ENCODE data around the gene ERLEC1.
"Not testable (repeated sequence)": the region's sequence is repeated elsewhere in the genome, so short reads cannot be mapped to it uniquely, and the experiment has no call there.

ERLEC1 gene

DNA sequence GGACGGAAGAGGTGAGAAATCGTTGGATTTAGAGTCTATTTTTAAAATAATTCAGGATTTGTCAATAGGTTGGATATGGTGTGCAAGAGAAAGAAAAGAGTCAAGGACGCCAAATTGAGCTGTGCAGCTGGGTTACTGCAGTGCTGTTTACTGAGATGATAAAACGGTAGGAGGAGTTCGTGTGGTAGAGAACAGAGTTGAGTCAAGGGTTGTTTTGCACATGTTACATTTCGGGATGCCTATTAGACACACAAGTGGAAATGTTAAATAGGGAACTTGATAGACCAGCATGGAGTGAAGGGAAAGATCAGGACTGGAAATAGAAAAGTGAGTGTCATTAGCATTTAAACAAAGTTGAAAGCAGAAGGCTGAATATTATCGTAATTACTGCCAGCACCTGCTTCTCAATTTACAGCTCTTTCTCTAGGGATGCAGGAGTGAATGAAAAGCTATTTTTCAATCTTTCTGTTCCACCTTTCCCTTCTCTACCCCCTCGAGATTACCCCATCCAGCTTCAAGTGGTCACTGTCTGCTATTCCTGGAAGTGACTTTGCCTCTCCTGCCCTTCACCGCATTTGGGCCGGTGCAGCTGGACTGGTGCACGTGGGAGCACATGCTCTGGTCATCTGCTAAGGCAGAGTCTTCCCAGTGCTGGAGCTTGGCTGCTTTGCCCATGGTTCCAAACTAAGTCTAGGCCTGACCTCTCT is 42.6 kb downstream of the ERLEC1 start:
- Histone ChIP-seq H3K9me3 (ENCODE audit: control insufficient read depth in 2 of 2, low read length in 2 of 2) (peaks cover 0 to 7% of the 10 kb centered on the region in 2 donors), H3K27me3 (ENCODE audit: control insufficient read depth in 1 of 2, insufficient read depth in 2 of 2, low read length in 2 of 2) (no peaks in the 10 kb centered on the region), H3K36me3 (ENCODE audit: control insufficient read depth in 2 of 2, insufficient read depth in 2 of 2, low read length in 2 of 2) (peaks cover 0 to 2% of the 10 kb centered on the region in 2 donors), H3K9ac (ENCODE audit: low read length in 2 of 2) (no peak overlapping the region), H3K27ac (ENCODE audit: low read length) (no peak overlapping the region), H3K4me1 (ENCODE audit: control insufficient read depth, insufficient read depth, low read length) (no peaks in the 10 kb centered on the region), H3K4me3 (ENCODE audit: low read length in 2 of 2) (no peak overlapping the region)

DNA sequence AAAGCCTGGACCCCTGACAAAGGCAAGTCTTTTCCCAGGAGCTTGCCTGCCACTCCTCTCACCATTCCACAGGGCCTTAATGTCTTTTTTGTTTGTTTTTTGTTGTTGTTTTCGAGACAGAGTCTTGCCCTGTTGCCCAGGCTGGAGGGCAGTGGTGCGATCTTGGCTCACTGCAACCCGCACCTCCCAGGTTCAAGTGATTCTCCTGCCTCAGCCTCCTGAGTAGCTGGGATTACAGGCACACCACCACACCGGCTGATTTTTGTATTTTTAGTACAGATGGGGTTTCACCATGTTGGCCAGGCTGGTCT is 43.1 kb downstream of the ERLEC1 start:
- not testable (repeated sequence) for H3K4me1 ChIP-seq (ENCODE audit: control insufficient read depth, insufficient read depth, low read length); H3K9ac ChIP-seq (ENCODE audit: low read length in 2 of 2); H3K4me3 ChIP-seq (ENCODE audit: low read length in 2 of 2); H3K27me3 ChIP-seq (ENCODE audit: control insufficient read depth in 1 of 2, insufficient read depth in 2 of 2, low read length in 2 of 2); H3K27ac ChIP-seq (ENCODE audit: low read length); H3K36me3 ChIP-seq (ENCODE audit: control insufficient read depth in 2 of 2, insufficient read depth in 2 of 2, low read length in 2 of 2); H3K9me3 ChIP-seq (ENCODE audit: control insufficient read depth in 2 of 2, low read length in 2 of 2)

DNA sequence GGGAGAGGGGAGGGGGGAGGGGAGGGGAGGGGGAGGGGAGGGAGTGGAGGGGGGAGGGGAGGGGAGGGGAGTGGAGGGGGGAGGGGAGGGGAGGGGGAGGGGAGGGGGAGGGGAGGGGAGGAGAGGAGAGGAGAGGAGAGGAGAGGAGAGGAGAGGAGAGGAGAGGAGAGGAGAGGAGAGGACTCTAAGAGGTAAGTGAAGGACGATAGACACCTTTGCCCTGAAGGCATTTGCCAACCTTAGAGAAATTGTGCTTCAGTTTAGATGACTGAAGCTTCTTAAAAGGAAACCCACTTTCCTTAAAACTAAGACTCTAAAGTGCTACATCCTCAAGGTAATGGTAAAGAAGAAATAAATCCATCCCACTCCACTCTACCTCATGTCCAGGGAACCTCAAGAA is 53.7 kb downstream of the ERLEC1 start:
- Histone ChIP-seq H3K27ac (ENCODE audit: low read length) (no peak overlapping the region), H3K4me3 (ENCODE audit: low read length in 2 of 2) (no peak overlapping the region), H3K4me1 (ENCODE audit: control insufficient read depth, insufficient read depth, low read length) (no peaks in the 10 kb centered on the region)

DNA sequence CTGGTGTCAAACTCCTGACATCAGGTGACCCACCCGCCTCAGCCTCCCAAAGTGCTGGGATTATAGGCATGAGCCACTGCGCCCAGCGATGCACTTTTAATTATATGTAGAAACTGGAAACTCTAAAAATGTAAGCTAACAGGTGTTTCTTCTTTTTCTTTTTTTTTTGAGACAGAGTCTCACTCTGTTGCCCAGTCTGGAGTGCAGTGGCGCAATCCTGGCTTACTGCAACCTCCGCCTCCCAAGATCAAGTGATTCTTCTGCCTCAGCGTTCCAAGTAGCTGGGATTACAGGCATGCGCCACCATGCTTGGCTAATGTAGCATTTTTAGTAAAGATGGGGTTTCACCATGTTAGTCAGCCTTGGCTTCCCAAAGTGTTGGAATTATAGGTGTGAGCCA is 54.8 kb downstream of the ERLEC1 start:
- not testable (repeated sequence) for H3K4me1 ChIP-seq (ENCODE audit: control insufficient read depth, insufficient read depth, low read length); H3K9ac ChIP-seq (ENCODE audit: low read length in 2 of 2); H3K9me3 ChIP-seq (ENCODE audit: control insufficient read depth in 2 of 2, low read length in 2 of 2); H3K27me3 ChIP-seq (ENCODE audit: control insufficient read depth in 1 of 2, insufficient read depth in 2 of 2, low read length in 2 of 2); H3K27ac ChIP-seq (ENCODE audit: low read length); H3K4me3 ChIP-seq (ENCODE audit: low read length in 2 of 2); H3K36me3 ChIP-seq (ENCODE audit: control insufficient read depth in 2 of 2, insufficient read depth in 2 of 2, low read length in 2 of 2)

More for the DNA sequence above, 53.7 kb downstream of the ERLEC1 start:
- Histone ChIP-seq H3K9me3 (ENCODE audit: control insufficient read depth in 2 of 2, low read length in 2 of 2) (no peaks in the 10 kb centered on the region), H3K27me3 (ENCODE audit: control insufficient read depth in 1 of 2, insufficient read depth in 2 of 2, low read length in 2 of 2) (no peaks in the 10 kb centered on the region), H3K36me3 (ENCODE audit: control insufficient read depth in 2 of 2, insufficient read depth in 2 of 2, low read length in 2 of 2) (peaks cover 0 to 2% of the 10 kb centered on the region in 2 donors), H3K9ac (ENCODE audit: low read length in 2 of 2) (no peak overlapping the region)

DNA sequence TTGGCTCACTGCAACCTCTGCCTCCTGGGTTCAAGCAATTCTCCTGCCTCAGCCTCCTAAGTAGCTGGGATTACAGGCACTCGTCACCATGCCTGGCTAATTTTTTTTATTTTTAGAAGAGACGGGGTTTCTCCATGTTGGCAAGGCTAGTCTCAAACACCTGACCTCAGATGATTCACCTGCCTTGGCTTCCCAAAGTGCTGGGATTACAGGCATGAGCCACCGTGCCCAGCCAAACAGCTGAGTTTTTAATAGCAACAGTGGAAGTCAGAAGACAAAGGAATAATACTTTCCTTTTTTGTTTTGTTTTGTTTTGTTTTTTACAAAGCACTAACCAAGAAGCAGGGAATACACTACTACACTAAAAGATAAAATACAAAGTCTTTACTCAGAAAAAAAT is 56.0 kb downstream of the ERLEC1 start:
- H3K9ac ChIP-seq (ENCODE audit: low read length in 2 of 2) = no peak overlapping the region
- no peak overlapping the region for H3K4me3 ChIP-seq (ENCODE audit: low read length in 2 of 2)
- H3K36me3 ChIP-seq (ENCODE audit: control insufficient read depth in 2 of 2, insufficient read depth in 2 of 2, low read length in 2 of 2) = peaks cover 0 to under 1% of the 10 kb centered on the region in 2 donors
- H3K4me1 ChIP-seq (ENCODE audit: control insufficient read depth, insufficient read depth, low read length) = no peaks in the 10 kb centered on the region
- no peaks in the 10 kb centered on the region for H3K27me3 ChIP-seq (ENCODE audit: control insufficient read depth in 1 of 2, insufficient read depth in 2 of 2, low read length in 2 of 2)
- no peak overlapping the region for H3K27ac ChIP-seq (ENCODE audit: low read length)
- no peaks in the 10 kb centered on the region for H3K9me3 ChIP-seq (ENCODE audit: control insufficient read depth in 2 of 2, low read length in 2 of 2)

DNA sequence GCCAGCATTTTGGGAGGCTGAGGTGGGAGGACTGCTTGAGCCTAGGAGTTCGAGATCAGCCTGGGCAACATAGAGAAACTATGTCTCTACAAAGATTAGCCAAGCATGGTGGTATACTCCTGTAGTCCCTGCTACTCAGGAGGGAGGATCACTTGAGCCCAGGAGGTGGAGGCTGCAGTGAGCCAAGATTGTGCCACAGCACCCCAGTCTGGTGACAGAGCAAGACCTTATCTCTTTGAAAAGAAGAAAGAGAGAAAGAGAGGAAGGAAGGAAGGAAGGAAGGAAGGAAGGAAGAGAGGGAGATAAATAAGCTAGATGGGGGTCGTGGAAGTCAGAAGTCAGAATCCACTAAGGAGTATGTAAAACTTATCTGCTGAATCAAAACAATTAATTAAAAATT is 56.8 kb downstream of the ERLEC1 start:
- no peaks in the 10 kb centered on the region for H3K4me1 ChIP-seq (ENCODE audit: control insufficient read depth, insufficient read depth, low read length)
- no peak overlapping the region for H3K4me3 ChIP-seq (ENCODE audit: low read length in 2 of 2)
- no peaks in the 10 kb centered on the region for H3K27me3 ChIP-seq (ENCODE audit: control insufficient read depth in 1 of 2, insufficient read depth in 2 of 2, low read length in 2 of 2)
- no peaks in the 10 kb centered on the region for H3K9me3 ChIP-seq (ENCODE audit: control insufficient read depth in 2 of 2, low read length in 2 of 2)
- H3K27ac ChIP-seq (ENCODE audit: low read length) = no peak overlapping the region
- H3K9ac ChIP-seq (ENCODE audit: low read length in 2 of 2) = no peak overlapping the region
- H3K36me3 ChIP-seq (ENCODE audit: control insufficient read depth in 2 of 2, insufficient read depth in 2 of 2, low read length in 2 of 2) = no peaks in the 10 kb centered on the region

DNA sequence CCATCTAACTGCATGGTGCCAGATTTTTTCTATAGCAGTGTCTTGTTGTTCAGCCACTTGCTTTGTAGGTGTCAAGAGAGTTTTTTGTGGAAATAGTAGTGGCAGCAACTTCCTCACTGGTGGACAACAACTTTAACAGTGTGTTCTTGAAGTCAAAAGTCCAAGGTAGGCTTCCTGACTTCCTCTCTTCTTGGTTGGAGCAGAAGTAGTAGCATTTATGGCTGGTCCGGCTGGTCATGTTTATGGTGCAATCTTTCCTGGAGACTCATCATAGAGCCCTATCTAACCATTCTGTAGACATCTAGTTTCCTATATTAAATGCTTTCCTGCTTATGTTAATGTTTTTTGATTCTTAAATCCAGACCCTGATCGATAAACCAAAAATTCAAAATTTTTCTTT is 61.2 kb downstream of the ERLEC1 start:
- no peak overlapping the region for H3K4me3 ChIP-seq (ENCODE audit: low read length in 2 of 2)
- H3K27ac ChIP-seq (ENCODE audit: low read length) = no peak overlapping the region
- peaks cover 0 to 2% of the 10 kb centered on the region in 2 donors for H3K36me3 ChIP-seq (ENCODE audit: control insufficient read depth in 2 of 2, insufficient read depth in 2 of 2, low read length in 2 of 2)
- no peaks in the 10 kb centered on the region for H3K4me1 ChIP-seq (ENCODE audit: control insufficient read depth, insufficient read depth, low read length)
- no peaks in the 10 kb centered on the region for H3K27me3 ChIP-seq (ENCODE audit: control insufficient read depth in 1 of 2, insufficient read depth in 2 of 2, low read length in 2 of 2)
- no peaks in the 10 kb centered on the region for H3K9me3 ChIP-seq (ENCODE audit: control insufficient read depth in 2 of 2, low read length in 2 of 2)
- H3K9ac ChIP-seq (ENCODE audit: low read length in 2 of 2) = no peak overlapping the region

DNA sequence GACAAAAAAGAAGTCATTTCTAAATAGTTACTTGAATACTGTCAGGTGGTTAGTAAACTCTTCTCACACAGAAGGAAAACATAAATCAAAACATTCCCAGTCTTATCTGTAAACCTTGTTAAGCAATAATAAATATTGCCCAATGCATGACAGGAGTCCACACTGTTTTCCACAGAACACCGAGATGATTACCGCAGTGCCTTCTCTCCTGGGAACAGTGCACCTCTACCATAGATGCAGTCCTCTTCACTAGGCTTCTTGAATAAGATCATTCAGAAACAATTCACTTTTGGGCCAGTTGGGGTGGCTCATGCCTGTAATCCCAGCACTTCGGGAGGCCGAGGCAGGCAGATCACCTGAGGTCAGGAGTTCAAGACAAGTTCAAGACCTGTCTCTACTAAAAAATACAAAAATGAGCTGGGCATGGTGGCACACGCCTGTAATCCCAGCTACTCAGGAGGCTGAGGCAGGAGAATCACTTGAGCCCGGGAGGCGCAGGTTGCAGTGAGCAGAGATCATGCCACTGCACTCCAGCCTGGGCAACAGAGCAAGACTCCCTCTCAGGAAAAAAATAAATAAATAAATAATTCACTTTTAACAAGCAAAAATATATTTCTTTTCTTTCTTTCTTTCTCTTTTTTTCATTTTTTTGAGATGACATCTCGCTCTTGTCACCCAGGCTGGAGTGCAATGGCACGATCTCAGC is 64.4 kb downstream of the ERLEC1 start:
- not testable (repeated sequence) for H3K4me3 ChIP-seq (ENCODE audit: low read length in 2 of 2); H3K27ac ChIP-seq (ENCODE audit: low read length); H3K9me3 ChIP-seq (ENCODE audit: control insufficient read depth in 2 of 2, low read length in 2 of 2); H3K27me3 ChIP-seq (ENCODE audit: control insufficient read depth in 1 of 2, insufficient read depth in 2 of 2, low read length in 2 of 2); H3K9ac ChIP-seq (ENCODE audit: low read length in 2 of 2); H3K4me1 ChIP-seq (ENCODE audit: control insufficient read depth, insufficient read depth, low read length)
- peaks cover 6 to 10% of the 10 kb centered on the region in 2 donors for H3K36me3 ChIP-seq (ENCODE audit: control insufficient read depth in 2 of 2, insufficient read depth in 2 of 2, low read length in 2 of 2)

DNA sequence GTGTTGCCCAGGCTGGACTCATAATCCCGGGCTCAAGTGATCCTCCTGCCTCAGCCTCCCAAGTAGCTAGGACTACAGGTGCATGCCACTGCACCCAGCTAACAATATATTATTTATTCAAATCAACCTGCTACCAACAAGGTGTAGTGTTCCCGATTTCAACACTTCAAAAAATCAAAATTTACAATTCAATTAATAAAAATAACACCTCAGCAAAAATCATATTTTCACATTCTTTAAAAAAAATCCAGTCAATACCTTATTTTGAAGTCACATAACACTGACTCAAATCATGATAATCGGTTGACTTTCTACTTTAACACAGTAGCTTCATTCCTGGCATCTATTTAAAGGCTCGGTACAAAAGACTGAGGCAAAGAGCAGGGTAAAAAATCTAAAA is 65.7 kb downstream of the ERLEC1 start:
- no peak overlapping the region for H3K27ac ChIP-seq (ENCODE audit: low read length)
- H3K4me1 ChIP-seq (ENCODE audit: control insufficient read depth, insufficient read depth, low read length) = no peaks in the 10 kb centered on the region
- H3K4me3 ChIP-seq (ENCODE audit: low read length in 2 of 2) = no peak overlapping the region
- peaks cover 6 to 10% of the 10 kb centered on the region in 2 donors for H3K36me3 ChIP-seq (ENCODE audit: control insufficient read depth in 2 of 2, insufficient read depth in 2 of 2, low read length in 2 of 2)
- no peaks in the 10 kb centered on the region for H3K27me3 ChIP-seq (ENCODE audit: control insufficient read depth in 1 of 2, insufficient read depth in 2 of 2, low read length in 2 of 2)
- no peaks in the 10 kb centered on the region for H3K9me3 ChIP-seq (ENCODE audit: control insufficient read depth in 2 of 2, low read length in 2 of 2)
- no peak overlapping the region for H3K9ac ChIP-seq (ENCODE audit: low read length in 2 of 2)

DNA sequence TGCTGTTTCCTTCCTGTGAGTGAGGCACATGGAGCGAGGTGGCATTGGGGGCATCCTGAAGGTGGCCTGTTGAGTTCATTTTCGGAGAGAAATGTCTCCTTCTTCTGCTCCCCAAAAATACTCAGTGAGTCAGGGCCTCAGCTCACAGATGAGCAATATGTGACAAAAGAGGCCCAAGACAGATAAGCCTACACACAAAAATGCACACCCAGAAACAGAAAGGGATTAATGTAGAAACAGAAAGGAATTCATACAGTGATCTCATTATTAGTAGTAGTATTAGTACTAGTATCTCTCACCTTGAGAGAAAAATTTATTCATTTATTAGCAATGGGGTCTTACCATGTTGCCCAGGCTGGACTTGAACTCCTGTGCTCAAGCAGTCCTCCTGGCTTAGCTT is 67.8 kb downstream of the ERLEC1 start:
- Histone ChIP-seq H3K4me1 (ENCODE audit: control insufficient read depth, insufficient read depth, low read length) (no peaks in the 10 kb centered on the region), H3K4me3 (ENCODE audit: low read length in 2 of 2) (no peak overlapping the region), H3K9me3 (ENCODE audit: control insufficient read depth in 2 of 2, low read length in 2 of 2) (no peaks in the 10 kb centered on the region), H3K36me3 (ENCODE audit: control insufficient read depth in 2 of 2, insufficient read depth in 2 of 2, low read length in 2 of 2) (peaks cover 6 to 10% of the 10 kb centered on the region in 2 donors), H3K27me3 (ENCODE audit: control insufficient read depth in 1 of 2, insufficient read depth in 2 of 2, low read length in 2 of 2) (no peaks in the 10 kb centered on the region), H3K27ac (ENCODE audit: low read length) (no peak overlapping the region), H3K9ac (ENCODE audit: low read length in 2 of 2) (no peak overlapping the region)

DNA sequence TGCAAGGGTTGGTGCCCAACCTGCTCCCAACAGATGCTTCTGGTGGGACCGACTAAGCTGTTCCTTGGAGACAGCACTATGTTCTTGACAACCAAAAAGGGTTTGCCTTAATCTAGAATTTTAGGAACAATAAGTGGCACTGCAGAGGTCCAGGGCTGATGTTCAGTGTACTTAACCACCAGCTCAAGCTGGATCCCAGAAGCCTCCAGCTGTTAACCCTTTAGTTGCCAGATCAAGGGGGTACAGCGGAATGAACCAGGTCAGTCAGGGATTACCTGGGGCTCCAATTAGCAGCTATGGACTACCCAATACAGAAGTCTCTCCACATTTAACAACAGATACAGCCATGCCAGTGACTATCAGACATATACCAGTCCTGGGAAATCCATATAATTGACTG is 69.4 kb downstream of the ERLEC1 start:
- H3K9me3 ChIP-seq (ENCODE audit: control insufficient read depth in 2 of 2, low read length in 2 of 2) = no peaks in the 10 kb centered on the region
- no peak overlapping the region for H3K4me3 ChIP-seq (ENCODE audit: low read length in 2 of 2)
- H3K4me1 ChIP-seq (ENCODE audit: control insufficient read depth, insufficient read depth, low read length) = no peaks in the 10 kb centered on the region
- H3K9ac ChIP-seq (ENCODE audit: low read length in 2 of 2) = no peak overlapping the region
- no peaks in the 10 kb centered on the region for H3K27me3 ChIP-seq (ENCODE audit: control insufficient read depth in 1 of 2, insufficient read depth in 2 of 2, low read length in 2 of 2)
- no peak overlapping the region for H3K27ac ChIP-seq (ENCODE audit: low read length)
- H3K36me3 ChIP-seq (ENCODE audit: control insufficient read depth in 2 of 2, insufficient read depth in 2 of 2, low read length in 2 of 2) = peaks cover 6 to 10% of the 10 kb centered on the region in 2 donors

All from stomach smooth muscle (tissue), 2 donors.